Skeletal muscle tissue (tissue), 4 donors: ENCODE results near the gene NBEAL2. TPM values are rescaled to one million over a fixed set of nuclear protein-coding genes. Genes with fewer than 3 reads are reported as not detected.
"Not testable (repeated sequence)": the region's sequence is repeated elsewhere in the genome, so short reads cannot be mapped to it uniquely, and the experiment has no call there.

Experiments
- H3K27ac ChIP-seq: one replicate; pipeline ENCODE4 v1.7.0; 2013; ENCODE audit warnings: mild to moderate bottlenecking, low read depth, low read length, inconsistent platforms
- H3K27me3 ChIP-seq, 3 donors: one replicate each; pipeline ENCODE4 v1.7.0; 2013; ENCODE audit warnings: low read length in 3 of 3; ENCODE audit not compliant: control insufficient read depth in 3 of 3, insufficient read depth in 3 of 3
- H3K36me3 ChIP-seq, 3 donors: one replicate each; pipeline ENCODE4 v1.7.0; 2013; ENCODE audit warnings: low read length in 3 of 3; ENCODE audit not compliant: control insufficient read depth in 3 of 3, insufficient read depth in 3 of 3
- H3K4me1 ChIP-seq, 3 donors: one replicate each; pipeline ENCODE4 v1.7.0; 2013; ENCODE audit warnings: low read length in 3 of 3, mild to moderate bottlenecking in 3 of 3; ENCODE audit not compliant: control insufficient read depth in 3 of 3, insufficient read depth in 3 of 3
- H3K4me3 ChIP-seq, 3 donors: one replicate each; pipeline ENCODE4 v1.7.0; 2013; ENCODE audit warnings: low read length in 3 of 3
- H3K9ac ChIP-seq, 3 donors: one replicate each; pipeline ENCODE4 v1.7.0; 2013; ENCODE audit warnings: low read length in 3 of 3, mild to moderate bottlenecking in 3 of 3, moderate library complexity in 2 of 3, low read depth in 1 of 3
- H3K9me3 ChIP-seq, 3 donors: one replicate each; pipeline ENCODE4 v1.7.0; 2013; ENCODE audit warnings: low read length in 3 of 3; ENCODE audit not compliant: control insufficient read depth in 3 of 3
- total RNA-seq: library from RNA; depleted of rRNA; stranded (reverse); fragments of >200 nt; gene quantifications from one replicate; pipeline ENCODE4 v1.2.3, GENCODE V29; 2014
- donor health status: Osteomylitis.

NBEAL2 gene
- total RNA-seq, 1 donor from 2014 or later, result 5.2 TPM

DNA sequence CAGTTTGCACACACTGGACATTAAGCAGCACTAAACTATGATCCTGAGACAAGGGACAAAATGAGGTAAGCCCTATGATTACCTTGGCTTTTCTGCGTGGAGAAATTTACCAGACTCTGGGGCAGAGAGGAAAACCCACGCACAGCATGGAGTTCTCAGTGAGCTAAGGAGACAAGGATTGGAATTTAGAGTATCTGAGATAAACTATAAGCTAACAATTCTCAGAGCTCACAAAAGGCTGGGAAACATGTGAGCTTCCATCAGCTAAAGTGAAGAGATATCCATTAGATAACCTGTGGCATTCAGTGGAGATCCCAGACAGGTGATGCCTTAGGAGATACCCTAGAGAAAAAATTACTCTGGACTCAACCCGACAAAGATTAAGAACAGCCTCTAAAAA is 48.7 kb downstream of the NBEAL2 start:
- H3K9me3 ChIP-seq, result no peaks in the 10 kb centered on the region
- H3K27me3 ChIP-seq, result no peaks in the 10 kb centered on the region
- H3K4me3 ChIP-seq, result no peak overlapping the region
- peaks cover 0 to 4% (median 2%) of the 10 kb centered on the region in 3 donors for H3K36me3 ChIP-seq
- H3K4me1 ChIP-seq, result peaks cover 0 to 8% (median 2%) of the 10 kb centered on the region in 3 donors
- no peak overlapping the region for H3K9ac ChIP-seq
- H3K27ac ChIP-seq, result no peak overlapping the region

- Histone ChIP-seq H3K9ac (no peak overlapping the region), H3K27me3 (no peaks in the 10 kb centered on the region), H3K4me1 (peaks cover 1 to 10% (median 4%) of the 10 kb centered on the region in 3 donors), H3K36me3 (peaks cover 0 to 4% (median 4%) of the 10 kb centered on the region in 3 donors), H3K4me3 (no peak overlapping the region), H3K9me3 (no peaks in the 10 kb centered on the region), H3K27ac (no peak overlapping the region)
Observed at GRCh38 chr3:47028667-47029066, 49.2 kb downstream of the NBEAL2 start.

- peaks cover 8 to 25% (median 21%) of the 10 kb centered on the region in 3 donors for H3K36me3 ChIP-seq
- not testable (repeated sequence) for H3K27ac ChIP-seq
Observed at GRCh38 chr3:47031041-47031440, 51.6 kb downstream of the NBEAL2 start.

DNA sequence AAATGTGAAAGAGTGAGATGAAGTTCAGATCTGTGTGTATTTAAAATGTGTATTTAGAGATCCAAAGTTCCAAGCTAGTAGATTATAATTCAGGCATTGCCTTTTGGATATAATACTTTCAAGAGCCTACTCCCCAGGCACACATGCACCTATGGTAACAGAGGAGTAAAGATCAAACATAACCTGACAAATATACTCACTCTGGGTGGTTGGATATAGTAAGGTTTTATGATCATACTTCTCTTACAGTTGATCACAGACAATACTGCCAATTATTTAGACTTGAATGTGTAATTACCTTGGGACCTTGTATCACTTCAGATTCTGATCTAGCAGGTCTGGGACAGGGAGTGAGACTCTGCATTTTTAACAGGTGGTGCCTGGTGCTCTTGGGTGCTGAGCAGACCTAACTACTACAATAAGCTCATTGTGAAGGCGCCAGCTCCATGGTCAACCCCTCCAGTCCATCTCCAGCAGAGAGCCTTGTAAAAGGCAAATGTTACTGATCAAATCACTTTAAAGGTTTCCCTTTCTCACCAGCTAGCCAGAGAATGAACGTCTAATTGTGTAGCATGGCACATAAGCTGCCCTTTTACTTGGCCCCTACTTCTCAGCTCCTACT is 55.5 kb downstream of the NBEAL2 start:
- no peaks in the 10 kb centered on the region for H3K27me3 ChIP-seq
- peaks cover 20 to 40% (median 34%) of the 10 kb centered on the region in 3 donors for H3K36me3 ChIP-seq
- H3K4me3 ChIP-seq, result no peak overlapping the region
- H3K27ac ChIP-seq, result no peak overlapping the region
- H3K4me1 ChIP-seq, result peaks cover 4 to 5% (median 4%) of the 10 kb centered on the region in 3 donors
- no peak overlapping the region for H3K9ac ChIP-seq
- no peaks in the 10 kb centered on the region for H3K9me3 ChIP-seq

More at GRCh38 chr3:47031041-47031440, 51.6 kb downstream of the NBEAL2 start:
- not testable (repeated sequence) for H3K9ac ChIP-seq, H3K4me3 ChIP-seq, H3K27me3 ChIP-seq, H3K4me1 ChIP-seq, H3K9me3 ChIP-seq

- Histone ChIP-seq H3K4me3 (no peak overlapping the region), H3K9me3 (no peaks in the 10 kb centered on the region), H3K4me1 (peaks cover 4 to 5% (median 4%) of the 10 kb centered on the region in 3 donors), H3K27ac (no peak overlapping the region), H3K27me3 (no peaks in the 10 kb centered on the region), H3K36me3 (peaks cover 20 to 45% (median 40%) of the 10 kb centered on the region in 3 donors), H3K9ac (no peak overlapping the region)
Observed at GRCh38 chr3:47035645-47036044, 56.2 kb downstream of the NBEAL2 start.

DNA sequence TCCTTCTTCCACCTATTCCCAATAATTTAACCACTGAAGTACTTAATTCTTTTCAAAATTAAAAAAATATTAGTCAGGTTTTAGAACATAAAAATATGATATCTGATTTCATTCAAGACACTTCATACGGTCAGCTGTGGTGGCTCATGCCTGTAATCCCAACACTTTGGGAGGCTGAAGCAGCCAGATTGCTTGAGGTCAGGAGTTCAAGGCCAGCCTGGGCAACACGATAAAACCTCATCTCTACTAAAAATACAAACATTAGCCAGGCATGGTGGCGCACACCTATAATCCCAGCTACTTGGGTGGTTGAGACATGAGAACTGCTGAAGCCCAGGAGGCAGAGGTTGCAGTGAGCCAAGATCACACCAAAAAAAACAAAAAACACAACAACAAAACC is 56.7 kb downstream of the NBEAL2 start:
- Histone ChIP-seq H3K27ac (no peak overlapping the region), H3K27me3 (no peaks in the 10 kb centered on the region), H3K9ac (no peak overlapping the region), H3K36me3 (peaks cover 22 to 50% (median 45%) of the 10 kb centered on the region in 3 donors), H3K9me3 (no peaks in the 10 kb centered on the region), H3K4me3 (no peak overlapping the region), H3K4me1 (peaks cover 4 to 5% (median 4%) of the 10 kb centered on the region in 3 donors)

DNA sequence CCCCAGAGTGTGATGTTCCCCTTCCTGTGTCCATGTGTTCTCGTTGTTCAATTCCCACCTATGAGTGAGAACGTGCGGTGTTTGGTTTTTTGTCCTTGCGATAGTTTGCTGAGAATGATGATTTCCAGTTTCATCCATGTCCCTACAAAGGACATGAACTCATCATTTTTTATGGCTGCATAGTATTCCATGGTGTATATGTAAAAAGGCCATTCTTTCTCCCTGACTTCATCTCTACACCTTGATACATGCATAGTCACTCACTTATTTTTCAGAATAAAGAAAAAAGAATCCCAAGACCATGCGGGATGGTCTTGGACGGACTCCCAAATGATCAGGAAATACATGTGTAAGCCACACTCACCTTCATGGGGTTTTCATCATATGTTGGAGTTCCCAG is 57.8 kb downstream of the NBEAL2 start:
- H3K9ac ChIP-seq, H3K4me1 ChIP-seq, H3K4me3 ChIP-seq, H3K27ac ChIP-seq, H3K27me3 ChIP-seq, H3K9me3 ChIP-seq: not testable (repeated sequence)
- peaks cover 28 to 59% (median 57%) of the 10 kb centered on the region in 3 donors for H3K36me3 ChIP-seq

DNA sequence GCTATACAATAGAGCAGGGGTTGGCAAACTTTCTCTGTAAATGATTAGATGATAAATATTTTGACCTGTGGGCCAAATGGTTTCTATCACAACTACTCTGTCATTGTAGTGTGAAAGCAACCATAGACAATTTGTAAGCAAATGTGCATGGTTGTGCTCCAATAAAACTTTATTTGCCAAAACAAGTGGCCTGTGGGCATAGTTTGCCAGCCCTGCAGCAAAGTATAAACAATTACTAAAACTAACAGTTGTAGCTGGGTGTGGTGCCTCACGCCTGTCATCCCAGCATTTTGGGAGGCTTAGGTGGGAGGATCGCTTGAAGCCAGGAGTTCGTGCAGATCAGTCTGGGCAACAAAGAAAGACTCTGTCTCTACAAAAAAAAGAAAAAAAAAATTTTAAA is 61.6 kb downstream of the NBEAL2 start:
- Histone ChIP-seq H3K9me3 (no peaks in the 10 kb centered on the region), H3K4me3 (no peak overlapping the region), H3K9ac (no peak overlapping the region), H3K27me3 (no peaks in the 10 kb centered on the region), H3K4me1 (no peaks in the 10 kb centered on the region), H3K36me3 (peaks cover 19 to 42% (median 40%) of the 10 kb centered on the region in 3 donors), H3K27ac (no peak overlapping the region)

GRCh38 chr3:47042231-47042791 is 62.8 kb downstream of the NBEAL2 start:
- no peak overlapping the region for H3K27ac ChIP-seq
- no peak overlapping the region for H3K9ac ChIP-seq
- no peaks in the 10 kb centered on the region for H3K27me3 ChIP-seq
- no peaks in the 10 kb centered on the region for H3K4me1 ChIP-seq
- H3K9me3 ChIP-seq, result no peaks in the 10 kb centered on the region
- no peak overlapping the region for H3K4me3 ChIP-seq
- peaks cover 15 to 39% (median 35%) of the 10 kb centered on the region in 3 donors for H3K36me3 ChIP-seq

- H3K36me3 ChIP-seq, result peaks cover 1 to 8% (median 8%) of the 10 kb centered on the region in 3 donors
- no peak overlapping the region for H3K27ac ChIP-seq
- H3K4me3 ChIP-seq, result no peak overlapping the region
- no peaks in the 10 kb centered on the region for H3K4me1 ChIP-seq
- no peak overlapping the region for H3K9ac ChIP-seq
- no peaks in the 10 kb centered on the region for H3K27me3 ChIP-seq
- no peaks in the 10 kb centered on the region for H3K9me3 ChIP-seq
Observed at GRCh38 chr3:47047069-47047468, 67.6 kb downstream of the NBEAL2 start.
